Activated CD8-positive, alpha-beta memory T cell treated with anti-CD3 and anti-CD28 coated beads, Interleukin-2, amount 50 U/mL, for 24 hours (primary cell): ENCODE data around the gene PABPC5.

Experiments used
- DNase-seq: peaks from one replicate; pipeline ENCODE4 v3.0.0-alpha.2; 2020; ENCODE audit errors: extremely low read depth

The PABPC5 gene

DNA sequence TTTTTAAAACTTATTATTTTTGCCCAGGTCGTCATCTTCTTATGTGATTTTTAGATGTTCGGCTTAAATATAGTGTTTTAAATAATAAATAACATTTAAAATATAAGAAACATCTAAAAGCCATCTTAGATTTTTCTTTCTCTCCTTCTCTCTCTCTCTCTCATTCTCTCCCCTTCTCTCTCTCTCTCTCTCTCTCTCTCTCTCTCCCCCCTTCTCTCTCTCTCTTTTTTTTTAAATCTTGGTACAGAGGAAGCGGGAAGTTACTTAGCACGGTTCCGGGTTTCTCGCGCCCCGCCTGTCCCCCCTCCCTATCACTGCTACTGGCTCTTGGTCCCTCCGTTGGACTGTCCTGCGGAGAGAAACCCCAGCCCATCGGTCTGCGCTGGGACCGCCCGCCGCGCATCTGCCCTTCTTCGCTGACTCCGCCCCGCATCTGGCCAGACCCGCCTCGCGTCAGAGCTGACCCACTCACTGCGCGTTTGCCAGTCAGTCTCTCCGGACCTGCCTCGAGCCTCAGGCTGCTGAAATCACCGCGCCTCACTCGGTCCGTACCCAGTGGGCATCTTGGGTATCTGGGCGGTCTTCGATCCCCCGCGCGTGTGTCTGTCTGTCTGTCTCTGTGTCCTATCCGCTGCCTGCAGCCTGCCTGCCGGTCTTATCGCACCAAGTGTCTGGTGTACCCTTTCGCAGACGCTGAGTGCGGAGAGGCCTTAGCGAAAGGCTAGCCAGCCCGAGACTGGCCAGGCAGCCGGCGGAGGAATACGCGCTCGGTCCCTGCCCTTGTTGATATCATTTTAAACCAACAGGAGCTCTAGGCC lies at the start of gene PABPC5:
PABPC5 (plus strand) TSS at position 489 of the 818 bp plus-strand sequence. CDS start 739 bp downstream, outside the sequence.
- no peak for DNase-seq

DNA sequence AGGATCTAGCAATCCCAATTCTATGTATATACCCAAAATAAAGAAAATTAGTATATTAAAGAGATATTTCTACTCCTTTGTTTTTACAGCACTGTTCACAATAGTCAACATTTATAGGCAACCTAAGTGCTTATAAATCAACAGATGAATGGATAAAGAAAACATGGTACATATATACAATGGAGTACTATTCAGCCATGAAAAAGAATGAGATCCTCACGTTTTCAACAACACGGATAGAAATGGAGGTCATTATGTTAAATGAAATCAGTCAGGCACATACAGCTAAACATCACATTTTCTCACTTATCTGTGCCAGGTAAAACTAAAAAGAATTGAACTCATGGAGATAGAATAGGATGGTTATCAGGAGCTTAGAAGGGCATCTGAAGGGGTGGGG lies 45.6 kb upstream of the PABPC5 start:
- DNase-seq = no peak

DNA sequence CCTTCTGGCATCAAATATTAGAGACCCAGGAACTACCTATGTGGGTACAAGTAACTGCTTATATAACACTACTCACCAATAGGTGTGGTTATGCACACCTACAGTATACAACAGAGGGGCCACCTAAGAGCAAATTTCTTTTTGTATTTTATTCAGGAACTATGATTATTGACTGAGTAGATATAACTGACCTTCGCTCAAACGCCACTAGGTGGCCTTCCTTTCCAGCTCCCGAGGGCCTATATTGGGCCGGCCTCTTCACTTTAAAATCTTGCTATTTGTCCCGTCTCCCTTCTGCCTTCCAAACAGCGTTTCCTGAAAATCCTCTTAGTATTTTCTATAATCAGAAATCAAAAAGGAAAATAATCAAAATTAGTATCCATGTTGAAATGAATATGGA lies 19.9 kb upstream of the PABPC5 start:
- no peak for DNase-seq

DNA sequence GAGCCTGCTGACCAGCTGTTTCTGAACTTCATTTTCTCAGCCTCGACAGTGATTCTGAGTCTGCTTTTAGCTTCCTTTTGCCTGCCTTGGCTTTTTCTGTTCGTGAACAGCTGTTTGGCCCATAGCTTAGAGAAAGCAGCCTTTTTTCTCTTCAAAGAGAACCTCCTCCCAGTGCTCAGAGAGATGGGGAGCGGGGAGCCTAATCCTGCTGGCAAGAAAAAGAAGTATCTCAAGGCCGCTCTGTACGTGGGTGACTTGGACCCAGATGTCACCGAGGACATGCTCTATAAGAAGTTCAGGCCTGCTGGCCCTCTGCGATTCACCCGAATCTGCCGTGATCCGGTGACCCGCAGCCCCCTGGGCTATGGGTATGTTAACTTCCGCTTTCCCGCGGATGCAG lies 756 bp downstream of the PABPC5 start:
- no peak for DNase-seq
